Right hindlimb (tissue), 1 donor: Measurements from ENCODE around the gene CCZ1B.
A peak's percentile ranks its signal among the peaks of the same experiment; 100 is the strongest.
"Not testable (repeated sequence)": the region's sequence is repeated elsewhere in the genome, so short reads cannot be mapped to it uniquely, and the experiment has no call there.

Experiments used
- DNase-seq: peaks from one replicate; pipeline ENCODE4 v3.0.0-alpha.2; 2018

CCZ1B gene

GRCh38 chr7:6826151-6826550 lies at the start of gene CCZ1B:
TSS of gene CCZ1B (minus strand) at chr7:6826275. CDS start at chr7:6826197, 78 bp downstream.
- DNase-seq, result peak; percentile 89

GRCh38 chr7:6875022-6875421 lies 48.9 kb upstream of the CCZ1B start:
- DNase-seq, result not testable (repeated sequence)

GRCh38 chr7:6872246-6872945 lies 46.3 kb upstream of the CCZ1B start:
- not testable (repeated sequence) for DNase-seq

GRCh38 chr7:6871421-6872144 lies 45.5 kb upstream of the CCZ1B start:
- DNase-seq, result not testable (repeated sequence)

GRCh38 chr7:6864751-6865150 lies 38.7 kb upstream of the CCZ1B start:
- DNase-seq, result not testable (repeated sequence)

GRCh38 chr7:6864188-6864587 lies 38.1 kb upstream of the CCZ1B start:
- not testable (repeated sequence) for DNase-seq

GRCh38 chr7:6862876-6863275 lies 36.8 kb upstream of the CCZ1B start:
- not testable (repeated sequence) for DNase-seq

GRCh38 chr7:6857721-6858314 lies 31.7 kb upstream of the CCZ1B start:
- peak; percentile 59 for DNase-seq

- not testable (repeated sequence) for DNase-seq
These were observed 29.6 kb upstream of the CCZ1B start for GRCh38 chr7:6855563-6856131.

GRCh38 chr7:6854747-6855562 lies 28.9 kb upstream of the CCZ1B start:
- DNase-seq, result not testable (repeated sequence)

GRCh38 chr7:6853681-6854080 lies 27.6 kb upstream of the CCZ1B start:
- DNase-seq, result not testable (repeated sequence)

GRCh38 chr7:6849127-6849526 lies 23.1 kb upstream of the CCZ1B start:
- not testable (repeated sequence) for DNase-seq

GRCh38 chr7:6847751-6848150 lies 21.7 kb upstream of the CCZ1B start:
- DNase-seq, result not testable (repeated sequence)

- DNase-seq, result not testable (repeated sequence)
These were observed 19.9 kb upstream of the CCZ1B start for GRCh38 chr7:6845971-6846449.

GRCh38 chr7:6843654-6844053 lies 17.6 kb upstream of the CCZ1B start:
- DNase-seq, result not testable (repeated sequence)

GRCh38 chr7:6843092-6843491 lies 17.0 kb upstream of the CCZ1B start:
- DNase-seq, result not testable (repeated sequence)

- not testable (repeated sequence) for DNase-seq
These were observed 16.3 kb upstream of the CCZ1B start for GRCh38 chr7:6842278-6842921.

- not testable (repeated sequence) for DNase-seq
These were observed 11.0 kb upstream of the CCZ1B start for GRCh38 chr7:6837081-6837480.

- not testable (repeated sequence) for DNase-seq
These were observed 9.4 kb upstream of the CCZ1B start for GRCh38 chr7:6835521-6835920.

GRCh38 chr7:6833636-6834035 lies 7.6 kb upstream of the CCZ1B start:
- no peak for DNase-seq

GRCh38 chr7:6831018-6831725 lies 5.1 kb upstream of the CCZ1B start:
- DNase-seq, result no peak
